Lower leg skin (tissue), 4 donors: ENCODE data around the gene CAVIN1. TPM values are rescaled to one million over a fixed set of nuclear protein-coding genes. Genes with fewer than 3 reads are reported as not detected.
"Not testable (repeated sequence)": the region's sequence is repeated elsewhere in the genome, so short reads cannot be mapped to it uniquely, and the experiment has no call there.

Experiments used
- DNase-seq, 2 donors: peaks; one replicate each; pipeline ENCODE4 v3.0.0-alpha.2; 2019; ENCODE audit warnings: low spot score in 2 of 2
- H3K4me3 ChIP-seq: fragments of 200-600 bp; sonication (generic); 2 replicates; pipeline ENCODE4 v1.5.1; 2017; ENCODE audit warnings: mild to moderate bottlenecking, low read depth; ENCODE audit not compliant: poor library complexity, severe bottlenecking
- CTCF ChIP-seq, 3 donors: fragments of 450-650 bp; IDR thresholded peaks; one replicate each; pipeline ENCODE4 v1.5.1; 2016; ENCODE audit warnings: antibody characterized with exemption in 3 of 3, mild to moderate bottlenecking in 3 of 3, moderate library complexity in 2 of 3
- POLR2A ChIP-seq, 2 donors: fragments of 450-650 bp; IDR thresholded peaks; one replicate each; pipeline ENCODE4 v1.6.1; 2016 to 2017; ENCODE audit warnings: antibody characterized with exemption in 2 of 2, mild to moderate bottlenecking in 1 of 2, moderate library complexity in 1 of 2
- WGBS, 2 donors: methylation state at CpG; one replicate each; pipeline ENCODE4 v1.1.5; 2018; 5-methylcytosine and 5-hydroxymethylcytosine counted together
- intact Hi-C: fragments of 100-400 bp; cut with DNase I; formaldehyde crosslinking; loops from one replicate; pipeline ENCODE4 v1.15.0; 2023; ENCODE audit warnings: low total_unique reads
- total RNA-seq, 4 donors: library from RNA; depleted of rRNA; stranded (reverse); fragments of >200 nt; gene quantifications; one replicate each; pipeline ENCODE4 v1.1.0, GENCODE V29; 2016

CAVIN1 gene
- total RNA-seq, 4 donors from 2014 or later, result 171 to 336 (median 255) TPM

- H3K4me3 ChIP-seq, result no peak overlapping the region
- TF ChIP-seq CTCF (IDR thresholded peaks at IDR 0.05), result no peak
- no peak for TF ChIP-seq POLR2A (IDR thresholded peaks at IDR 0.05)
- intact Hi-C loops, result loop anchor here (5.0 kb wide), 1 partner anchor 954 kb away; no protein-coding TSS in a partner anchor
- 46 to 58% methylated on average over 10 of the region's 10 CpGs for WGBS, 2 donors
- DNase-seq, result peak in 1 of 2 donors; percentile 74
Observed at GRCh38 chr17:42378359-42378958, 44.6 kb downstream of the CAVIN1 start.

- TF ChIP-seq POLR2A (IDR thresholded peaks at IDR 0.05) (no peak), CTCF (IDR thresholded peaks at IDR 0.05) (no peak)
- WGBS, 2 donors, result 86 to 91% methylated on average over 1 of the region's 1 CpG
- no peak for DNase-seq
- H3K4me3 ChIP-seq, result no peak overlapping the region
- intact Hi-C loops, result no loop called here
Observed at GRCh38 chr17:42373896-42374295, 49.2 kb downstream of the CAVIN1 start.

GRCh38 chr17:42372142-42372541 is 50.9 kb downstream of the CAVIN1 start:
- no peak overlapping the region for H3K4me3 ChIP-seq
- TF ChIP-seq CTCF (IDR thresholded peaks at IDR 0.05) (no peak), POLR2A (IDR thresholded peaks at IDR 0.05) (no peak)
- intact Hi-C loops, result no loop called here
- no peak for DNase-seq

- DNase-seq, intact Hi-C loops, H3K4me3 ChIP-seq: not testable (repeated sequence)
- WGBS, 2 donors, result 74 to 78% methylated on average over 12 of the region's 12 CpGs
Observed at GRCh38 chr17:42368797-42369561, 54.1 kb downstream of the CAVIN1 start.

- 75 to 78% methylated on average over 5 of the region's 5 CpGs for WGBS, 2 donors
- intact Hi-C loops, H3K4me3 ChIP-seq, DNase-seq: not testable (repeated sequence)
Observed at GRCh38 chr17:42368310-42368709, 54.7 kb downstream of the CAVIN1 start.

- H3K4me3 ChIP-seq, DNase-seq, intact Hi-C loops: not testable (repeated sequence)
- WGBS, 2 donors, result 84 to 85% methylated on average over 13 of the region's 13 CpGs
Observed at GRCh38 chr17:42366176-42367023, 56.7 kb downstream of the CAVIN1 start.

- intact Hi-C loops, result no loop called here
- 74 to 75% methylated on average over 9 of the region's 9 CpGs for WGBS, 2 donors
- no peak for TF ChIP-seq POLR2A (IDR thresholded peaks at IDR 0.05)
- DNase-seq, result no peak
- H3K4me3 ChIP-seq, result no peak overlapping the region
Observed at GRCh38 chr17:42365136-42365535, 57.9 kb downstream of the CAVIN1 start.
